Osteocyte (in vitro differentiated cells): ENCODE results near the gene C2orf42. TPM values are rescaled to one million over a fixed set of nuclear protein-coding genes. Genes with fewer than 3 reads are reported as not detected.
"Not testable (repeated sequence)": the region's sequence is repeated elsewhere in the genome, so short reads cannot be mapped to it uniquely, and the experiment has no call there.

Experiments
- DNase-seq: peaks from one replicate; pipeline ENCODE4 v3.0.0; 2021; ENCODE audit warnings: mixed read lengths; ENCODE audit not compliant: unreplicated experiment; ENCODE audit errors: extremely low spot score
- H3K27ac Mint-ChIP-seq: one replicate; pipeline ENCODE4 v1.8.0; 2021; ENCODE audit warnings: mild to moderate bottlenecking, mixed read lengths; ENCODE audit not compliant: unreplicated experiment
- H3K27me3 Mint-ChIP-seq: one replicate; pipeline ENCODE4 v1.8.0; 2021; ENCODE audit warnings: mixed read lengths; ENCODE audit not compliant: unreplicated experiment
- H3K36me3 Mint-ChIP-seq: one replicate; pipeline ENCODE4 v1.8.0; 2021; ENCODE audit warnings: mixed read lengths; ENCODE audit not compliant: unreplicated experiment
- H3K4me1 Mint-ChIP-seq: one replicate; pipeline ENCODE4 v1.8.0; 2021; ENCODE audit warnings: mixed read lengths; ENCODE audit not compliant: unreplicated experiment
- H3K4me3 Mint-ChIP-seq: one replicate; pipeline ENCODE4 v1.8.0; 2021; ENCODE audit warnings: mild to moderate bottlenecking, moderate library complexity, mixed read lengths; ENCODE audit not compliant: unreplicated experiment
- H3K9me3 Mint-ChIP-seq: one replicate; pipeline ENCODE4 v1.8.0; 2021; ENCODE audit warnings: mixed read lengths; ENCODE audit not compliant: unreplicated experiment
- CTCF ChIP-seq: fragments of 200-600 bp; sonication (generic); IDR thresholded peaks from 2 replicates; pipeline ENCODE4 v1.5.0; 2021; ENCODE audit warnings: antibody characterized with exemption, mild to moderate bottlenecking, moderate library complexity
- total RNA-seq: library from RNA; stranded (reverse); gene quantifications from 2 replicates; pipeline ENCODE4 v1.2.1, GENCODE V29; 2021

The C2orf42 gene
- total RNA-seq, 1 donor from 2014 or later = 25.7 TPM

GRCh38 chr2:70199320-70199864 lies 8.6 kb upstream of the C2orf42 start:
- no peak for TF ChIP-seq CTCF
- Mint-ChIP-seq H3K9me3 (no peaks in the 10 kb centered on the region), H3K4me1 (no peaks in the 10 kb centered on the region), H3K27ac (no peak overlapping the region), H3K36me3 (no peaks in the 10 kb centered on the region), H3K27me3 (no peaks in the 10 kb centered on the region), H3K4me3 (no peak overlapping the region)
- peak; percentile 23 for DNase-seq

- DNase-seq = no peak
- no peak for TF ChIP-seq CTCF
- no peaks in the 10 kb centered on the region for H3K36me3 Mint-ChIP-seq
- H3K4me1 Mint-ChIP-seq = peaks cover 18% of the 10 kb centered on the region
- no peak overlapping the region for H3K27ac Mint-ChIP-seq
- no peaks in the 10 kb centered on the region for H3K9me3 Mint-ChIP-seq
- H3K27me3 Mint-ChIP-seq = no peaks in the 10 kb centered on the region
- H3K4me3 Mint-ChIP-seq = no peak overlapping the region
Measured at GRCh38 chr2:70192516-70192915, 1.7 kb upstream of the C2orf42 start.

- no peak for TF ChIP-seq CTCF
- no peak for DNase-seq
- Mint-ChIP-seq H3K36me3 (no peaks in the 10 kb centered on the region), H3K4me3 (peak overlapping the region; percentile 87), H3K9me3 (no peaks in the 10 kb centered on the region), H3K27me3 (no peaks in the 10 kb centered on the region), H3K4me1 (peaks cover 18% of the 10 kb centered on the region), H3K27ac (peak overlapping the region; percentile 99)
Measured at GRCh38 chr2:70191244-70191735, 471 bp upstream of the C2orf42 start.

GRCh38 chr2:70188460-70188859 lies 2.4 kb downstream of the C2orf42 start:
- H3K9me3 Mint-ChIP-seq = no peaks in the 10 kb centered on the region
- no peak overlapping the region for H3K27ac Mint-ChIP-seq
- no peak for TF ChIP-seq CTCF
- peaks cover 18% of the 10 kb centered on the region for H3K4me1 Mint-ChIP-seq
- H3K27me3 Mint-ChIP-seq = no peaks in the 10 kb centered on the region
- no peaks in the 10 kb centered on the region for H3K36me3 Mint-ChIP-seq
- no peak for DNase-seq
- no peak overlapping the region for H3K4me3 Mint-ChIP-seq

GRCh38 chr2:70187170-70187569 lies 3.6 kb downstream of the C2orf42 start:
- not testable (repeated sequence) for H3K9me3 Mint-ChIP-seq, H3K27ac Mint-ChIP-seq, H3K36me3 Mint-ChIP-seq, DNase-seq, H3K27me3 Mint-ChIP-seq, H3K4me3 Mint-ChIP-seq
- H3K4me1 Mint-ChIP-seq = peaks cover 18% of the 10 kb centered on the region

GRCh38 chr2:70182689-70183088 lies 8.1 kb downstream of the C2orf42 start:
- Mint-ChIP-seq H3K9me3 (no peaks in the 10 kb centered on the region), H3K4me1 (no peaks in the 10 kb centered on the region), H3K27ac (no peak overlapping the region), H3K4me3 (no peak overlapping the region), H3K36me3 (peaks cover 14% of the 10 kb centered on the region), H3K27me3 (no peaks in the 10 kb centered on the region)
- no peak for DNase-seq
- TF ChIP-seq CTCF = no peak
